Ishikawa (cell line): ENCODE data around the gene TTC13.

Source experiments
- CEBPB ChIP-seq: IDR thresholded peaks from 2 replicates; pipeline ENCODE4 v1.6.1; 2012
- CREB1 ChIP-seq: IDR thresholded peaks from 2 replicates; pipeline ENCODE4 v1.6.1; 2012; ENCODE audit warnings: low read depth
- EGR1 ChIP-seq: IDR thresholded peaks from 2 replicates; pipeline ENCODE4 v1.6.1; 2012
- EP300 ChIP-seq: IDR thresholded peaks from 2 replicates; pipeline ENCODE4 v1.6.1; 2012; ENCODE audit warnings: borderline replicate concordance
- FOXM1 ChIP-seq: IDR thresholded peaks from 2 replicates; pipeline ENCODE4 v1.6.1; 2012; ENCODE audit warnings: low read depth, borderline replicate concordance
- MAX ChIP-seq: IDR thresholded peaks from 2 replicates; pipeline ENCODE4 v1.6.1; 2012
- NFIC ChIP-seq: IDR thresholded peaks from 2 replicates; pipeline ENCODE4 v1.6.1; 2012
- RAD21 ChIP-seq: IDR thresholded peaks from 2 replicates; pipeline ENCODE4 v1.6.1; 2012; ENCODE audit warnings: low read depth
- REST ChIP-seq: IDR thresholded peaks from 2 replicates; pipeline ENCODE4 v1.6.1; 2012; ENCODE audit warnings: low read depth, mild to moderate bottlenecking
- TAF1 ChIP-seq: IDR thresholded peaks from 2 replicates; pipeline ENCODE4 v1.6.1; 2012; ENCODE audit warnings: low read depth, mild to moderate bottlenecking
- TCF12 ChIP-seq: IDR thresholded peaks from 2 replicates; pipeline ENCODE4 v1.6.1; 2012; ENCODE audit warnings: low read depth
- TEAD4 ChIP-seq: IDR thresholded peaks from 2 replicates; pipeline ENCODE4 v1.6.1; 2012
- USF1 ChIP-seq: IDR thresholded peaks from 2 replicates; pipeline ENCODE4 v1.6.1; 2012
- YY1 ChIP-seq: IDR thresholded peaks from 2 replicates; pipeline ENCODE4 v1.6.1; 2012; ENCODE audit warnings: low read depth
- ZBTB7A ChIP-seq: IDR thresholded peaks from 2 replicates; pipeline ENCODE4 v1.6.1; 2012; ENCODE audit warnings: low read depth

The TTC13 gene

GRCh38 chr1:230922620-230923019 is 56.0 kb downstream of the TTC13 start:
- TF ChIP-seq ZBTB7A (no peak), REST (no peak), CREB1 (no peak), MAX (no peak), TEAD4 (no peak)

GRCh38 chr1:230919207-230919606 is 59.5 kb downstream of the TTC13 start:
- TF ChIP-seq TEAD4 (no peak), YY1 (no peak), NFIC (no peak), TAF1 (no peak), REST (no peak), EGR1 (no peak), CREB1 (no peak), FOXM1 (no peak), MAX (no peak), CEBPB (no peak), ZBTB7A (no peak), USF1 (no peak), TCF12 (no peak), EP300 (no peak), RAD21 (no peak)

GRCh38 chr1:230917284-230918135 is 61.2 kb downstream of the TTC13 start:
- TF ChIP-seq ZBTB7A: no peak
- TF ChIP-seq TEAD4: 0 out of 2 replicates have a peak, but pooled peaks have one; percentile 22
- no peak for TF ChIP-seq CREB1
- TF ChIP-seq RAD21: peak; percentile 76

GRCh38 chr1:230916587-230917283 is 61.9 kb downstream of the TTC13 start:
- TF ChIP-seq YY1 (no peak), CEBPB (no peak), MAX (no peak)

- TF ChIP-seq TAF1 (no peak), CEBPB (no peak), RAD21 (no peak), USF1 (no peak), EGR1 (no peak), ZBTB7A (no peak), FOXM1 (no peak), TEAD4 (no peak), YY1 (no peak), MAX (no peak), NFIC (no peak), EP300 (no peak), TCF12 (no peak), REST (no peak), CREB1 (no peak)
Observed at GRCh38 chr1:230915078-230915477, 63.6 kb downstream of the TTC13 start.
